ENCODE results near the gene SLC24A4. TPM values are rescaled to one million over a fixed set of nuclear protein-coding genes. Genes with fewer than 3 reads are reported as not detected.

SLC24A4 gene
- total and polyA plus RNA-seq, 5 donors from 2014 or later: 0.91 TPM; not detected in 4

DNA sequence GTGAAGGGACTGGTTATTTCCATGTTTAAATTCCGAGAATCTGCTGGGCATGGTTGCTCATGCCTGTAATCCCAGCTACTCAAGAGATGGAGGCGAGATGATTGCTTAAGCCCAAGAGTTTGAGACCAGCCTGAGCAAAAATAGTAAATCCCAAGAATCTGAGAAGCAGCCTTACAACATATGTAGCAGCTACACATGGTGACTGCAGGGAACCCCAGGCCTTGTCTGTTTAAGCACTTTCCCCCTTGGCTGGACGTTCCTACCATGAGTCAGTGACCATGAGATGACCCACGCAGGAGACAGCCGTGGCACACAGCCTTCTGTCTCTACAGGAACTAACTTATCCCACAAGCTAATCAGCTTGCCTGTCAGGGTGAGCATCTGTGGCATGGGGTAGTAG lies 5.5 kb upstream of the SLC24A4 start:
- H3K4me3 Mint-ChIP-seq: no peak overlapping the region
- no peaks in the 10 kb centered on the region for H3K9me3 ChIP-seq (ENCODE audit: control insufficient read depth in 2 of 2, low read length in 2 of 2)
- no peak for DNase-seq
- no peak for ATAC-seq (ENCODE audit: low read depth in 2 of 2)
- no peaks in the 10 kb centered on the region for H3K4me1 ChIP-seq (ENCODE audit: control insufficient read depth, insufficient read depth, low read length, poor library complexity, severe bottlenecking)
- H3K27ac ChIP-seq (ENCODE audit: insufficient read depth, low read length, poor library complexity, severe bottlenecking): no peak overlapping the region
- H3K27me3 ChIP-seq (ENCODE audit: control insufficient read depth, insufficient read depth, low read length): peaks cover 14% of the 10 kb centered on the region
- no peak overlapping the region for H3K4me3 ChIP-seq (ENCODE audit: low read depth, low read length)
- no peak overlapping the region for H3K27ac Mint-ChIP-seq
- peaks cover 0 to 5% (median 0%) of the 10 kb centered on the region in 7 donors for H3K9me3 Mint-ChIP-seq
- H3K4me1 Mint-ChIP-seq: peaks cover 0 to 4% (median 0%) of the 10 kb centered on the region in 4 donors
- H3K27me3 Mint-ChIP-seq: peaks cover 53% of the 10 kb centered on the region
- H3K36me3 ChIP-seq (ENCODE audit: control insufficient read depth, insufficient read depth, low read length): no peaks in the 10 kb centered on the region
- H3K36me3 Mint-ChIP-seq: no peaks in the 10 kb centered on the region

DNA sequence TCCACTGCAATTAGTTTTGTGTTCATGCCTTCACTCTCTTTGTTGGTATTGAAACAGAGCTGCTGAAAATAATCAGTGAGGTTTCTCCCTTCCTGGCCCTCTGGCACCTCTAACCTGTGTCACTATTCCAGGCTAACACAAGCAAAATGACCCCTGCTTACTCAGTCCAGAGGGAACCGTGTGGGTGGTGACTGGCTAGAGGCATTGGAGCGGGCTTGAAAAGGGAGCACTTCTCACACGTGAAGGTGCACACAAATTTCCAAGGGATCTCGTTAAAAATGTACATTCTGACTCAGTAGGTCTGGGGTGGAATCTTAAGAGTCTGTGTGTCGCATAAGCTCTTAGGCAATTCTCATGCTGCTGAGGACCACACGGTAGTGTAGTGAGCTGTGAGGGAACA lies 1.3 kb upstream of the SLC24A4 start:
- Histone ChIP-seq H3K4me1 (ENCODE audit: control insufficient read depth, insufficient read depth, low read length, poor library complexity, severe bottlenecking) (no peaks in the 10 kb centered on the region), H3K4me3 (ENCODE audit: low read depth, low read length) (no peak overlapping the region), H3K9me3 (ENCODE audit: control insufficient read depth in 2 of 2, low read length in 2 of 2) (no peaks in the 10 kb centered on the region), H3K27ac (ENCODE audit: insufficient read depth, low read length, poor library complexity, severe bottlenecking) (no peak overlapping the region), H3K27me3 (ENCODE audit: control insufficient read depth, insufficient read depth, low read length) (peaks cover 19% of the 10 kb centered on the region), H3K36me3 (ENCODE audit: control insufficient read depth, insufficient read depth, low read length) (no peaks in the 10 kb centered on the region)
- H3K4me1 Mint-ChIP-seq: peaks cover 0 to 6% (median 0%) of the 10 kb centered on the region in 4 donors
- peaks cover 0 to 5% (median 0%) of the 10 kb centered on the region in 7 donors for H3K9me3 Mint-ChIP-seq
- peaks cover 63% of the 10 kb centered on the region for H3K27me3 Mint-ChIP-seq
- no peak overlapping the region for H3K27ac Mint-ChIP-seq
- no peak for DNase-seq
- H3K4me3 Mint-ChIP-seq: no peak overlapping the region
- no peak for ATAC-seq (ENCODE audit: low read depth in 2 of 2)
- H3K36me3 Mint-ChIP-seq: no peaks in the 10 kb centered on the region

DNA sequence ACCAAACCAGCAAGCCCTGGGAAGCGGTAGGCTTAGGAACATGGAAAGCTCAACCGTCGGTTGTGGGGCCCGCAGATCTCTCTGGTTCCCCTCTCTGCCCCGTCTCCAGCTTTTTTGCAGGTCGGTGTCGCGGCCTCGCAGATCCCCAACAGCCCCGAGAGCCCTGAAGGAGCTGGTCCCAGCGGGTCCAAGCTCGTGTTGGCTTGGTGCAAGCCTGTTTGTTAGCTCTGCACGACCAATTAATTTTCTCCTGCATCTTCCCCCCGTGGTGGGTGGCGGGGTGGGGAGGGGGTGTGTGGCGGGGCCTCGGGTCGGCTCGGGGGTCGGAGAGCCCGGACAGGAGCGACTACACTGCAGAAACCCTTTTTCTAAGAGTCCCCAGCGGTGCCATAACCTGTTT lies 449 bp upstream of the SLC24A4 start:
- no peak overlapping the region for H3K4me3 ChIP-seq (ENCODE audit: low read depth, low read length)
- H3K4me1 Mint-ChIP-seq: peaks cover 0 to 6% (median 0%) of the 10 kb centered on the region in 4 donors
- ATAC-seq (ENCODE audit: low read depth in 2 of 2): no peak
- H3K27ac ChIP-seq (ENCODE audit: insufficient read depth, low read length, poor library complexity, severe bottlenecking): no peak overlapping the region
- H3K36me3 ChIP-seq (ENCODE audit: control insufficient read depth, insufficient read depth, low read length): no peaks in the 10 kb centered on the region
- H3K9me3 ChIP-seq (ENCODE audit: control insufficient read depth in 2 of 2, low read length in 2 of 2): no peaks in the 10 kb centered on the region
- peaks cover 61% of the 10 kb centered on the region for H3K27me3 Mint-ChIP-seq
- H3K9me3 Mint-ChIP-seq: no peaks in the 10 kb centered on the region
- H3K4me1 ChIP-seq (ENCODE audit: control insufficient read depth, insufficient read depth, low read length, poor library complexity, severe bottlenecking): no peaks in the 10 kb centered on the region
- no peak for DNase-seq
- H3K36me3 Mint-ChIP-seq: no peaks in the 10 kb centered on the region
- H3K4me3 Mint-ChIP-seq: no peak overlapping the region
- peaks cover 19% of the 10 kb centered on the region for H3K27me3 ChIP-seq (ENCODE audit: control insufficient read depth, insufficient read depth, low read length)
- H3K27ac Mint-ChIP-seq: no peak overlapping the region

DNA sequence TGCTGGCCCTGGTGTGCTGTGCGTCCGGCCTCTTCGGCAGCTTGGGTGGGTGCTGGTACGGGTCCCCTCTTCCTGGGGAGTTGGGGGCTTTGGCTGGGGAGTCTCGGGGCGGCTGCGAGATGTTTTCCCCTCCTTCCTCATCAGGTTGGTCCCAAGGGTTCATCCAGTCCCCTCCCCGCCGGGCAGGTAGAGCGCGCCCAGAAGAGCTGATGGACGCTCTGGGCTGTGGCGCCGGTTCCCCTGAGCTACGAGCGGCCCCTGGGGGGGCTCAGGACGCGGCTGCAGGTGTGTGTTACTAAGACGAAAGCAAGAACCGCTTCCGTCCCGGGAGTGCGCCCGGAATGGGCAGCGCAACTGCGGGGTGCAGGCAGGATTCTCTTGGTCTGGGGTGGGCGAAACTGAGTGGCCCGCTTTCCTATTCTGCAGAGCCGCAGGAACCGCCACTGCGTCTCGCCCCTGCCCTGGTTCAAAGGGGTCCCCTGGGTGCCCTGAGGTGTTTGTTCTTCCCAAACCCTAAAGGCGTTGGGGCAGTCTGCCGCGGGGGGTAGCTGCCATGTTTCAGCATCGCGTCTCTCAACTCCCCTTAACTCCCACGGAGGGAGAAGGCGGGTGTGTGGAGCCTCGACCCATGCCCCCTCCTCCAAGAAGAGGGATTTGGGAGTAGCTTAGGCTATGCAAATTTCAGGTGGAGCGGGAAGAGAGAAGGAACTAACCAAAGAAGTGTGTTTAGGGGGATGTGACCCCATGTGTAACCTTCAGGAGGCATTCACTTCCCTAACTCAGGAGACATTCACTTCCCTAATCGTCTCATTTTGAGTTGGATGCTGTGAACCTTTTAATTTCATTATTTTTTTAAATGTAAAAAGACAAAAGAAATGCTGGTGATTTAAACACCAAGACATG lies 1.2 kb downstream of the SLC24A4 start:
- Histone ChIP-seq H3K4me3 (ENCODE audit: low read depth, low read length) (no peak overlapping the region), H3K27me3 (ENCODE audit: control insufficient read depth, insufficient read depth, low read length) (peaks cover 19% of the 10 kb centered on the region), H3K36me3 (ENCODE audit: control insufficient read depth, insufficient read depth, low read length) (no peaks in the 10 kb centered on the region), H3K27ac (ENCODE audit: insufficient read depth, low read length, poor library complexity, severe bottlenecking) (no peak overlapping the region), H3K4me1 (ENCODE audit: control insufficient read depth, insufficient read depth, low read length, poor library complexity, severe bottlenecking) (no peaks in the 10 kb centered on the region), H3K9me3 (ENCODE audit: control insufficient read depth in 2 of 2, low read length in 2 of 2) (no peaks in the 10 kb centered on the region)
- H3K4me1 Mint-ChIP-seq: peaks cover 0 to 6% (median 0%) of the 10 kb centered on the region in 4 donors
- no peak overlapping the region for H3K27ac Mint-ChIP-seq
- ATAC-seq (ENCODE audit: low read depth in 2 of 2): no peak
- peak overlapping the region in 1 of 4 donors; percentile 33 for H3K4me3 Mint-ChIP-seq
- no peaks in the 10 kb centered on the region for H3K9me3 Mint-ChIP-seq
- peaks cover 53% of the 10 kb centered on the region for H3K27me3 Mint-ChIP-seq
- no peaks in the 10 kb centered on the region for H3K36me3 Mint-ChIP-seq
- no peak for DNase-seq

DNA sequence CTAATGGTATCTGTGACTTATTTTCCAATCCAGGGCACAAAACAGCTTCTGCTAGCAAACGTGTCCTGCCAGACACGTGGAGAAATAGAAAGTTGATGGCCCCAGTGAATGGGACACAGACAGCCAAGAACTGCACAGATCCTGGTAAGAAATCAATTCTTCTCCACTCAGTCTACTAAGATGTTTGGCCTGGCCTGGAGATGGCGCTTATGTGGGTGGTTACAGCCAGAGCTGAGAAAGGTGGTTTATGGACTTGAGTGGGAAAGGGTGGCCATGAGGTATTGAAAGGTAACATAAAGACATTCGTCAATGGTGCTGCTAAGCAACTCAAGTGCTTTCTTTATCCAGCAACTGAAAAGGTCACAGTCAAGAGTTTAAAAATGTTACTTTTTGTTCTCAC lies 2.9 kb downstream of the SLC24A4 start:
- H3K36me3 Mint-ChIP-seq: no peaks in the 10 kb centered on the region
- DNase-seq: peak in 1 of 3 donors; percentile 14
- Histone ChIP-seq H3K36me3 (ENCODE audit: control insufficient read depth, insufficient read depth, low read length) (no peaks in the 10 kb centered on the region), H3K9me3 (ENCODE audit: control insufficient read depth in 2 of 2, low read length in 2 of 2) (no peaks in the 10 kb centered on the region), H3K4me3 (ENCODE audit: low read depth, low read length) (no peak overlapping the region), H3K4me1 (ENCODE audit: control insufficient read depth, insufficient read depth, low read length, poor library complexity, severe bottlenecking) (no peaks in the 10 kb centered on the region), H3K27ac (ENCODE audit: insufficient read depth, low read length, poor library complexity, severe bottlenecking) (no peak overlapping the region), H3K27me3 (ENCODE audit: control insufficient read depth, insufficient read depth, low read length) (peaks cover 16% of the 10 kb centered on the region)
- no peak overlapping the region for H3K27ac Mint-ChIP-seq
- peaks cover 41% of the 10 kb centered on the region for H3K27me3 Mint-ChIP-seq
- H3K9me3 Mint-ChIP-seq: no peaks in the 10 kb centered on the region
- H3K4me1 Mint-ChIP-seq: peaks cover 0 to 6% (median 0%) of the 10 kb centered on the region in 4 donors
- H3K4me3 Mint-ChIP-seq: no peak overlapping the region
- no peak for ATAC-seq (ENCODE audit: low read depth in 2 of 2)

DNA sequence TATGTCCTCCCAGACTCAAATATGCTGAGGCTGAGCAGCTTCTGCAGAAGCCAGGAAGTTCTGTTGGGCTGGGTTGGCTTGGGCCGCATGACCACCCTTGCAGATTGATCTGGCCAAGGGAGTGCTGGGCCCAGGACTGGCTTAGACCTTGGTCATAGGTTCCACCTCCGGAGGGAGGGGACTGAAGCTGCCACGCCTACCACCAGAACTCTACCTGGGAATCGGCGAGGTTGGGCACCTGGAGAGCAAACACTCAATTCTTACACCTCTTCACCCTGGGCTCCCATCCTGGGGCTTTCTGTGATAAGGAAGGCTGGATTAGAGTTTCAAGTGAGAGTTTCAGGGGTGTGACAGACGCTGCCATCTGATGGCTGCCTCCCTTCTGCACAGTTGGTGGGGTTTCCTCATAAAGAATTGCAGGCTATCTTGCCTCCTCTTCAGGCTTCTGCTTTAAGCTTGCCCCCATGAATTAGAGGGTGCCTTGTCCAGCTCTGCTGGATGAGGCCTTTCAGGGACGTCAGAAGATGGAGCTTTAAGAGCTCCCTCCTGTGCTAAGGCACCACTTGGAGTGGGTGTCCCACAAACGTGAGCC lies 5.8 kb downstream of the SLC24A4 start:
- ATAC-seq (ENCODE audit: low read depth in 2 of 2) (no peak), DNase-seq (no peak)
- Mint-ChIP-seq H3K4me1 (no peaks in the 10 kb centered on the region), H3K27me3 (peaks cover 25% of the 10 kb centered on the region), H3K27ac (no peak overlapping the region), H3K36me3 (no peaks in the 10 kb centered on the region), H3K4me3 (no peak overlapping the region), H3K9me3 (no peaks in the 10 kb centered on the region)
- H3K27me3 ChIP-seq (ENCODE audit: control insufficient read depth, insufficient read depth, low read length): peaks cover 5% of the 10 kb centered on the region
- no peaks in the 10 kb centered on the region for H3K36me3 ChIP-seq (ENCODE audit: control insufficient read depth, insufficient read depth, low read length)
- H3K4me1 ChIP-seq (ENCODE audit: control insufficient read depth, insufficient read depth, low read length, poor library complexity, severe bottlenecking): no peaks in the 10 kb centered on the region
- no peak overlapping the region for H3K27ac ChIP-seq (ENCODE audit: insufficient read depth, low read length, poor library complexity, severe bottlenecking)
- no peak overlapping the region for H3K4me3 ChIP-seq (ENCODE audit: low read depth, low read length)
- no peaks in the 10 kb centered on the region for H3K9me3 ChIP-seq (ENCODE audit: control insufficient read depth in 2 of 2, low read length in 2 of 2)

DNA sequence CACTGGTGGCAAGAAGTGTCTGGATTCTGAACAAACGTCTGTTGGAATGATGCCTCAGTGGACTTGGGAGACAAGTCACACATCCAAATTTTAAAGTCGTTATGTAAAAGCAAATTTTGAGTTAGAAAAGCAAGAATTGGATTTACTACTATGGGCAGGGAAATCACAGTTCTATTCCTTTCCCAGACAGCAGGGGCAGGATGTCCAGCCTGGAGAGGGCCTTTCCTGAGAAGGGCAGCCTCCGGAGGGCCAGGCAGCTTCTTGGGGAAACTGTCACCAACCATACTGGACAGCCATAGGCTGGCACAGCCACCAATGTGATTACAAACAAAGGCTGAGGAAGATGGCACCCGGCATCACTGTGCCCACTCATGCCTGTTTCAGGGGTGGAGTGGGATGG lies 11.1 kb downstream of the SLC24A4 start:
- no peak overlapping the region for H3K27ac ChIP-seq (ENCODE audit: insufficient read depth, low read length, poor library complexity, severe bottlenecking)
- no peak for ATAC-seq (ENCODE audit: low read depth in 2 of 2)
- H3K27me3 ChIP-seq (ENCODE audit: control insufficient read depth, insufficient read depth, low read length): no peaks in the 10 kb centered on the region
- Mint-ChIP-seq H3K27ac (peak overlapping the region in 1 of 3 donors; percentile 77), H3K27me3 (no peaks in the 10 kb centered on the region), H3K4me3 (no peak overlapping the region), H3K4me1 (no peaks in the 10 kb centered on the region), H3K9me3 (no peaks in the 10 kb centered on the region), H3K36me3 (no peaks in the 10 kb centered on the region)
- no peaks in the 10 kb centered on the region for H3K9me3 ChIP-seq (ENCODE audit: control insufficient read depth in 2 of 2, low read length in 2 of 2)
- no peaks in the 10 kb centered on the region for H3K4me1 ChIP-seq (ENCODE audit: control insufficient read depth, insufficient read depth, low read length, poor library complexity, severe bottlenecking)
- H3K4me3 ChIP-seq (ENCODE audit: low read depth, low read length): no peak overlapping the region
- DNase-seq: no peak
- no peaks in the 10 kb centered on the region for H3K36me3 ChIP-seq (ENCODE audit: control insufficient read depth, insufficient read depth, low read length)
